Central memory CD4-positive, alpha-beta T cell (primary cell): ENCODE results near the gene MPG.

Experiments
- DNase-seq: peaks from one replicate; pipeline ENCODE4 v3.0.0; 2022

The MPG gene

GRCh38 chr16:83781-84615 lies 6.0 kb downstream of the MPG start:
- no peak for DNase-seq

DNA sequence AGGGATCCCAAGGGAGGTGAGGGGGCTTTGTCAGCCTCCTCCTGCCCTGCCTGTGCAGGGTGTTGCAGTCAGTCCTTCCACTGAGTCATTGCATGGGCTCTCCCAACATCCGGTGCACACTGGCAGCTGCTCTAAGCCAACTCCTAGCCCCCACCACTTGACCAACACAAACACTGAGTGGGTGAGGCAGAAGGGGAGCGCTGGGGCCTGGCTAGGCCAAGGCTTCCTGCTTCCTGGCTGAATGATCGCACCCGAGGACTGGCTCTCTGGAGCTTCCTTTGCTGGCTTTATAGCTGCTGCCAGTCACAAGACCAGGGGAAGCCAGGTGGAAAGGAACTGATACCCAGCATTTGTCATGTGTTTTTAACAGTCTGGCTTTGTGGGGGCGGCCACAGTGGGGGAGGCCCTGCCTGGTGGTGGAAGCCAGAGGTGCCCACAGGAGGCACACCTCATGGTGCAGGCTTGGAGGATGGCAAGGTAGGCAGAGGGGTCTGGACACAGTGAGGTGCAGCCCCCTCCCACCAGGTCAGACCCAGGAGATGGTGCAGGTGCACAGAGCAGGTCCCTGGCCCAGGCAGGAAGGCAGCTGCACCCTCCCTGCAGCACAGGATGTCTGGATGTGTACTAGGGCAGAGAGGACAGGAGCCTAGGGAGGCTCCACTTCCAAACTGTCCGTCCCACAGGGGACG lies 6.8 kb downstream of the MPG start:
- no peak for DNase-seq

GRCh38 chr16:85407-85782 lies 7.4 kb downstream of the MPG start:
- DNase-seq = no peak

- no peak for DNase-seq
These were observed 7.8 kb downstream of the MPG start for GRCh38 chr16:85865-86264.

DNA sequence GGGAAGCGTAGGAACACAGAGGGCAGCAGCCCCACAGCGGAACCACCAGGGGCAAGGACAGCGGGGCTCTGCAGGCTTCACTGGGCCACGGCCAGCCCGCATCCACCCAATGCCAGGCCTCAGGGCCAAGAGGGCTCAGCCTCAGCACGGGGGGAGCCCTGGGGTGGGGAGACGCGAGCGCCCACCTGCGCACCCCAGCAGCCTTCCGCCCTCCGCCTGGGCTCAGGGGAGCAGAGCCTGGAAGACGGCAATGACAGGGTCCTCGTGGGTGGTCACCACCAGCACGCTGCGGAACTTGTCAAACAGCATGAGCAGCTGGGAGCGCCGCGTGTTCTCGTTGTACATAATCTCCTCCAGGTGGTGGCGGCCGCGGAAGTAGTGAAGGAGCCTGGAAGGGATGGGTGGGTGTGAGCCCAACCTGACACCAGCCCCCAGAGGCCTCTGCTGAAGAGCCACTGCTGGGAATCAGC lies 8.5 kb downstream of the MPG start:
- no peak for DNase-seq

DNA sequence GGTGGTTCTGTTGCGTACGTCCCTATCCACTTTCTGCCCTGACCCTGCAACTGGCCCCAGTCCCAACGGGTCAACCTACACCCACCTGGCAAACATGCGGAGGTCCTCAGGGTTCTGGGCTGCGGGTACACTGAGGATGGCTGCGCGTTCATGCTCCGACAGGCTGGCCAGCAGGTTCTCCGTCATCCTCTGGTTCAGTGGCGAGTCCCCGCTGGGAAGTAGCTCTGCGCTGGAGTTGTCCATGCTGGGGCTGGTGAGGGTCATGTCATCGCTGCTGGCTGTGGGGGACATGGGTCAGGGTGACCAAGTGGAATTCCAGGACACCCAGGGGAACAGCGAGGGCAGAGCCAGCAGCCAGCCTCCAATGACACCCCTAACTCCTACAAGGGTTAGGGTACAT lies 10.6 kb downstream of the MPG start:
- DNase-seq = no peak

DNA sequence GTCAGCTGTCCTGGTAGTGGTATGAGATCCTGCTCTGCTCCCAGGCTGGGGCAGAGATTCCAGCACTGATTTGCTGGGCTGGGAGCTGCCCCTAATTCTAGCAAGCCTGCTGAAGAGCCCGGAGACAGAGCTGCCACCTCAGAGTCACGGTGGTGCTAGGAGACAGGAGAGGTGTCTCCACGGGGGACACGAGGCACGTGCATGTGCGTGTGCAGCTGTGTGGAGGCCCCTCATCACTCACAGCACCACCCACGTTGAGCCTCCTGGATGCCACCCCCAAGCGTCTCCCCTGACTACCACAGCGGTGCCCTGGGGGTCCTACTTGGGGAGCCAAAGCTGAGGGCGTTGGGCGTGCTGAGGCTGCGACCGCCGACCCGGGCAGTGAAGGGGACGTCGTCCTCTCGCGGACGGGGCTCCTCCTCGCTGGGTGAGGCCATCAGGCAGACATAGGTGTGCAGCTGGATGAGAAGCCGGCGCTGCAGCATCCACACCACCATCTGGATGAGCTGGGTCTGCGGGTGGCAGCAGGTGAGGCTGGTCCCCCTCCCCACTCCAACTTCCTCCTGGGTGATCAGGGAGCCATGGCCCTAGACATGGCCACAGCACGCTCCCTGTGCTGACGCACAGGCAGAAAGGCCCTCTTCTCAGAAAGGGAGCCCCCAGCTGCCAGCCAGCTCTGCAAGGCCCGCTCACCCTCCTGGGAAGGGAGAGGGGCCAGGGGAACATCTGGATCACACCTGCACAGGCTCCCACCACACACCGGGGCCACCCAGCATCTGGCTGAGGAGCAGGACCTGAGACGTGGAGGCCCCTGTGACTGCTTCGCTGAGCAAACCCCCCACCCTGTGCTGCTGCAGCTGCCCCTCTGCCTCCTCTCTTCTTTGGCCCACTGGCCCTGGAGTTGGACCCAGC lies 11.6 kb downstream of the MPG start:
- DNase-seq = no peak

- no peak for DNase-seq
These were observed 13.5 kb downstream of the MPG start for GRCh38 chr16:91484-91883.

DNA sequence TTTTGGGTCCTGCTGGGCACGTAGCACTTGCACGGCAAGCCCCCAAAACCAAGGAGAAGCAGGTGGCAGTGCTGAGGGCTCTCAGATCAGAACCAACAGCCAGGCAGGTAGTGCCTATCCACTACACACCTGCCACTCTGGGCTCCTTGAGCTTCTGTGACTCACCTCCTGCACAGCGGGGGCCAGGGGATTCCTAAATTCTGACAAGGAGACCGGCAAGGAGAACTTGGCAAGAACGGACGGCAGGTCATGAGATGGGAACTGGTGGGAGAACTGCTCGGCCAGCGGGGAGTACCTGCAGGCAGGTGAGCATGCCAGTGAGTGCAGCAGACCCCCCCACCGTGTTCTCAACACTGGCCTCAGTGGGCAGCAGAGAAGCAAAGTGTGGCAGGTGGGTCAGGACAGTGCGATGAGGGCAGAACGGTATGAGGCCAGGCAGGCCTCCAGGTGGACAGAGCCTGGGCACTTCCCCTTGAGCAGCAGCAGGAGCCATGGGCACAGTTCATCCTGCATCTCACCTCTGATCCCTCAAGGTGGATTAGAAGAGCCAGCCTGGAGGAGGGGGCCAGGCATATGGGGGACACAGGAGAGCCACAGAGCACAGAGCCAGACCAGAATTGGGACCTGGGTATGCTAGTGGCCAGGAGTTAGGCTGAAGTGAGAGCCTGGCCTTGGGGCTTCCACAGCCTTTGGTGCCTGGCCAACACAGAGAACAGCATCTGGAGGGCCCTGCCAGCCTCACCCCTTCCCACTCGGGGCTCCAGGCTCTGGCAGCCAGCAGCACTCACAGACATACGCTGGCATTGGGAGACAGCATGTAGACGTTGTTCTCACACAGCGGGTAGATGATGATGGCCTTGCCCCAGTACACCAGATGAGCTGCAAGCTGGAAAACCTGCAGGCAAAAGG lies 14.7 kb downstream of the MPG start:
- DNase-seq = no peak

DNA sequence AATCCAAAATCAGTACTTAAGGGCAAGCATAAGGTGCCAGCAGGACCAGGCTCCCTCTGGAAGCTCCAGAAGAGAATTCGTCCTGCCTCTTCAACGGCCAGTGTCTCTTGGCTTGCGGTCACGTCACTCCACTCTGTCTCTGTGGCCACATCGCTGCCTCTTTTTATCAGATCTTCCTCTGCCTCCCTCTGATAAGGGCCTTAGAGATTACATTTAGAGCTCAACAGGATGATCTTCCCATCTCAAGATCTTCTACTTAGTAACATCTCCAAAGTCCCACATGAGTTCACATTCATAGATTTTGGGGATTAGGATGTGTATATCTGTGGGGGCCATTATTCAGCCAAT lies 16.9 kb downstream of the MPG start:
- DNase-seq = no peak

- DNase-seq = peak; percentile 85
These were observed 18.9 kb downstream of the MPG start for GRCh38 chr16:96935-97381.

GRCh38 chr16:97822-98221 lies 19.8 kb downstream of the MPG start:
- no peak for DNase-seq

- DNase-seq = no peak
These were observed 23.0 kb downstream of the MPG start for GRCh38 chr16:100989-101388.

DNA sequence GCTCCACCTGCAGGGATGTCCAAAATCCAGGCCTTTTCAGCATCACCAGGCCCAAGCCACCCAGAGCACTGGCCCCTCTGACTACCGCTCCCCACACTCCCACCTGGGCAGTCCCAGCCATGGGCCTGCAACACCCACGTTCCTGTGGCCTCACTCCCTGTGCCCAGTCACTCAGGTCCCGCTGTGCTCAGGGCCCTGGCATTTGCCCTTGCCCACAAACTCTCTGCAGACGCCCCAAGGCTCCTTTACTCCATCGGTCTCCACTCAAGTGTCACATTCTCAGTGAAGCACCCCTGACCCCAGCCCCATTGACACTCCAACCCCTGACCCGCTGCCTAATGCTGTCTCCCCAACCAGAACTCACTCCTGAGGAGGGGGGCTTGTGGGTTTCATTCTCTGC lies 23.6 kb downstream of the MPG start:
- no peak for DNase-seq

DNA sequence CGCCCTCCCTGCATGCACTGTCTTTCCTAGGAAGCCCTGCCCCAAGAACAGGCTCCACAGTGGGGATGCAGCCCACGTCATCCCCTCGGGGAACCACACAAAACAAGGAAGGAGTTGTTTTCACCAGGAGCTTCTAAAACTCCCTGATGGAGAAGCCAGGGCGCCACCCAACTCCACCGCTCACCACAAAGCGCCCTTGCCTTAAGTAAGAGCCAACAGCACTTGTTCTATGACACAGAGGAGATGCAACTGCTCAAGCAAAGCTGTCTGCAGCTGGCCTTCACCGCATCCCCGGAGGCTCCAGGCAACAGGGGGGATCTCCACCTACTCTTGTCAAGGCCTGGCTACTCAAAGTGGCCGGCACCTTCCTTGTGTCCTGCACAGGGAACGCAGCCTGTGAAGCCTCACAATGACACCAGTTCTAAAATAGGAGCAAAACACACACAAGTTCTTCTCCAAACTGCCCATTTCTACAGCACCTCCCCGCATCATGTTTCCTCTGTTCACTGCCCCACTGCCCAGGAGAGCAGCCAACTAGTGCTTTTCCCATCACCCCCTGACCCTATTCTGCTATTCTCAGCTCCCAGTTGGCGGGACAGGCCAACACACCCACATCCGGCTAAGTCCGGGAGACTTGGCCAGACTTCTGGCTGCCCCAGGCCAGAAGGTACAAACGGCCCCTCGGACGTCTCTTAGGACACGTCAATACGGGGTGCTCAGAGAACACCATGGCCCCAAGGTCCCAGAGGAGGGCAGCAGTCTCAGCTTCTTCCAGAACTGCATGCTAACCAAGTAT lies 24.2 kb downstream of the MPG start:
- no peak for DNase-seq

DNA sequence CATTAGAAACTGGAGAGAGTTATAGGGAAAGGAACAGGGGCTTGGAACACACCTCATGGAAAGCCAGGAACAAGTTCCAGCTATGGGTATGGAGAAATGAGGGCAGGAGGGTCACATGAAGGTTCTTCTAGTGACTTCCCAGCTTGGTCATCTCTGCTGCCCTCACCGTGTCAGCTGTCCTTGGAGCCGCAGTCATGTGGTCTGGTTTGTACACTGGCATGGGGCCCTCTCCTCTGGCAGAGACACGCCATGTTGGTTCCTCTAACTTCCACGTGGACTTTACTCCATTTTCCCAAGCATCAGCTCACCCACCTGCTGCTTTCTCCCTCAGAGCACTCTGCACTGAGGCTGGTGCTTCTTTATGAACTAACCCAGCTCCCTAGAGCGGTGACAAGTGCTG lies 26.3 kb downstream of the MPG start:
- DNase-seq = no peak

GRCh38 chr16:104928-105327 lies 26.9 kb downstream of the MPG start:
- DNase-seq = no peak

DNA sequence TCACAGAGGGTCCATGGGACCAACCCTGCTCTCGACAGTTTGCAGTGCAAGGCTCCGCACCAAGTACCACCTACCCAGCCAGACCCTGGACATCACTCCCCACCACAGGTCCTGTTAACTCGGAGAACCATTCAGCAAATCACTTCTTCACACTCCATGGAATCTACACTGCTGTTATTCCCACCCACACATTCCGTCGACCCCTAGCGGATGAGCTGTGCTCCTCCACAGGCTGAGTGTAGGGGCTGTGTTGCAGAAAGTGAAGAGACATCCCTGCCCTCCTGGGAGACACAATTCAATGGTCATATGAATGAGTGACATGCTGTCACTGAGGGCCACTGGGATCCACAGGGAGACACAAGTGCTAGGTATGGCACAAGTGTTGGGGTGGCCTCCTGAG lies 27.5 kb downstream of the MPG start:
- DNase-seq = no peak

DNA sequence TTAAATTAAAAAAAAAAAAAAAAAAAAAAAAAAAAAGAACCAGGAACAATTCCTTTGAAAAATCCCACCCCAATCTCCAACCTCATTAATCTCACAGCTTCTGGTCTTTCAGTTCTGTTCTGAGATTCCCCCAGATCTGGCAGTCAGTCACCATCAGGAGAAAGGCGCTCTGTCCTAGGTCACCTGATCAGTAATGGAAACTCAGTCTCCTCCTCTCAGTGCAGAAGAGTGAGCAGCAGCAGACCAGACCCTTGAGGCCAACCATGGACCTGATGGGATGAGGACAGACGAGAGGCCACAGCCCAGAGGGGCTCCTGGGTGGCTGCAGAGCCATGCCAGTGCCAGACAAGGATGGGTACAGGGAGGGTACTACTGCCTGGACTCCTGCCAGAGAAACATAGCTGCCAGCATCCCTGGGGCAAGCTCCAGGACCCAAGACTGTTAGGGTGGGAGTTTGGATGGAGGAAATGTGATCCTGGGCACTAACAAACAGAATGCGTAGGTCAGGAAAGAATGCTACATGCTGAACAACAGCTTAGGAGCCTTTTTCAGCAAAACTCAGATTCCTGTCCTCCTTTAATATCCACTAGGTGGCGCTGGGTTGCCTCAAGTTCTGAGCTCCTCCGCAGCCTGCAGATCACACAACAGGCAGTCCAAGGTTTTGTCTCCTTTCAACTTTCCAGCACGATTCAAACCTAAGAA lies 28.7 kb downstream of the MPG start:
- peak; percentile 61 for DNase-seq

DNA sequence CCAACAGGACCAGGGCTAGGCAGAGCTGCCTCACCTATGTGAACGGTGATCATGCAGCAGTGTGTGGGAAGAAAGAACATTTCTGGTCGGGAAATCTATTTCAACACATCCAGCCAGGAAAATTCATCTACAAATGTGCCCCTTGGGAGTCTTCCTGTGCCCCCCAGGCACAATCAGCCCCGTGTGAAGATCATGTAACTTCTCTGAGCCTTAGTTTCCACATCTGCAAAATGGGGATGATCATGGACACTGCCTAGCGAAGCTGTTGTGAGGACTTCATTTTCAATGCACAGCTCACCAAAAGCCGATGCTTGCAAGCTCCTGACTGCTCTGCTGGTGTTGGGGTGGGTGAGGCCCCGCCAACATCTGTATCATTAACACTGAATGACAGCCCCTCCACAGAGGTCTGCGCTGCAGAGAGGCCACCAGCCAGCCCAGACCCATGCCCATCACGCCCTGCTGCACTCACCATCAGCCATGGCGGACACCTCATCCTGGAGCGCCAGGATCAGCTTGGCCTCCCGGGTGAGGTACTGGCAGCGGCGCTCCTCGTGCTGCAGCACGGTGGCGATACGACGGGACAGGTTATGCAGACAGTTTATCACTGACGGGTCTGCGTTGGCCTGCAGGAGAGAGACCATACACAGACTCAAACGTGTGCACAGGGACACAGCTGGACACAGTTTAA lies 34.3 kb downstream of the MPG start:
- no peak for DNase-seq
